B cell (primary cell): ENCODE results near the gene UBAC2. TPM values are rescaled to one million over a fixed set of nuclear protein-coding genes. Genes with fewer than 3 reads are reported as not detected.

ENCODE experiments used
- ATAC-seq: fragments of 200-7000 bp; cut with Tn5 transposase; one replicate; pipeline ENCODE4 v1.10.0; 2021; ENCODE audit warnings: low read depth, mild to moderate bottlenecking, moderate number of reproducible peaks, moderate library complexity
- CTCF ChIA-PET: fragments of 350-600 bp; sonication (Branson Sonifier 250); formaldehyde crosslinking; loops from one replicate; lab custom pipeline; 2021; ENCODE audit warnings: antibody characterized with exemption, inconsistent platforms; lab: Charles Lee
- POLR2A ChIA-PET: fragments of 350-600 bp; sonication (Branson Sonifier 250); formaldehyde crosslinking; loops from one replicate; lab custom pipeline; 2021; ENCODE audit warnings: antibody characterized with exemption; lab: Charles Lee
- DNase-seq: peaks from one replicate; pipeline ENCODE4 v3.0.0; 2013
- H2AFZ ChIP-seq: 2 replicates; pipeline ENCODE4 v1.6.1; 2012; ENCODE audit warnings: mild to moderate bottlenecking, low read depth, low read length; ENCODE audit not compliant: insufficient read depth, poor library complexity, severe bottlenecking
- H3K27ac ChIP-seq, 2 donors: 1 replicate in 1 of 2; 2 replicates in 1 of 2; pipeline ENCODE4 v1.5.1; 2012 to 2013; ENCODE audit warnings: low read length in 2 of 2, mild to moderate bottlenecking in 2 of 2, moderate library complexity in 1 of 2
- H3K27me3 ChIP-seq, 4 experiments: fragments of 200-600 bp in 1 of 4; sonication (generic) in 1 of 4; replicated peaks in 1 of 4; 1 replicate in 2 of 4; 2 replicates in 2 of 4; pipeline versions ENCODE4 v1.6.1 to v1.7.0; 2013 to 2016; ENCODE audit warnings: low read length in 3 of 4, mild to moderate bottlenecking in 2 of 4, mixed read lengths in 1 of 4, moderate library complexity in 1 of 4; ENCODE audit not compliant: insufficient read depth in 4 of 4, control insufficient read depth in 3 of 4; ENCODE audit errors: control extremely low read depth in 1 of 4
- H3K36me3 ChIP-seq, 2 experiments: replicated peaks in 1 of 2; 1 replicate in 1 of 2; 2 replicates in 1 of 2; pipeline versions ENCODE4 v1.6.1 to v1.7.1; 2013; ENCODE audit warnings: low read length in 1 of 2; ENCODE audit not compliant: insufficient read depth in 2 of 2, control insufficient read depth in 1 of 2; ENCODE audit errors: control extremely low read depth in 1 of 2, extremely low read depth in 1 of 2
- H3K4me1 ChIP-seq, 2 donors: fragments of 200-600 bp in 1 of 2; sonication (generic) in 1 of 2; 1 replicate in 1 of 2; 2 replicates in 1 of 2; pipeline versions ENCODE4 v1.5.1 to v1.6.1; 2013 to 2017; ENCODE audit warnings: low read length in 2 of 2; ENCODE audit not compliant: control insufficient read depth in 2 of 2, insufficient read depth in 2 of 2
- H3K4me2 ChIP-seq: replicated peaks from 2 replicates; pipeline ENCODE3; 2012; ENCODE audit warnings: mild to moderate bottlenecking, low read depth, low read length; ENCODE audit not compliant: poor library complexity, severe bottlenecking
- H3K4me3 ChIP-seq, 5 experiments: fragments of 200-600 bp in 1 of 5; sonication (generic) in 1 of 5; 1 replicate in 3 of 5; 2 replicates in 2 of 5; pipeline versions ENCODE4 v1.5.1 to v1.7.0; 2011 to 2016; ENCODE audit warnings: low read length in 4 of 5, mild to moderate bottlenecking in 4 of 5, low read depth in 2 of 5, control low read depth in 1 of 5, moderate library complexity in 1 of 5; ENCODE audit not compliant: insufficient read depth in 1 of 5; ENCODE audit errors: control extremely low read depth in 1 of 5, extremely low read depth in 1 of 5
- H3K79me2 ChIP-seq: fragments of 200-600 bp; sonication (generic); one replicate; pipeline ENCODE4 v1.6.0; 2016; ENCODE audit warnings: low read length; ENCODE audit not compliant: control insufficient read depth, insufficient read depth
- H3K9ac ChIP-seq: fragments of 200-600 bp; sonication (generic); 2 replicates; pipeline ENCODE4 v1.6.1; 2017; ENCODE audit warnings: mild to moderate bottlenecking, low read length, moderate library complexity
- H3K9me3 ChIP-seq, 3 donors: one replicate each; pipeline versions ENCODE4 v1.6.1 to v1.7.1; 2013; ENCODE audit warnings: low read length in 2 of 3; ENCODE audit not compliant: control insufficient read depth in 2 of 3, insufficient read depth in 1 of 3; ENCODE audit errors: control extremely low read depth in 1 of 3
- H4K20me1 ChIP-seq: 2 replicates; pipeline ENCODE4 v1.6.0; 2012; ENCODE audit warnings: mild to moderate bottlenecking, low read length; ENCODE audit not compliant: insufficient read depth, control insufficient read depth, poor library complexity, severe bottlenecking
- H3K27ac Mint-ChIP-seq: one replicate; pipeline ENCODE4 v1.8.0; 2021; ENCODE audit warnings: mixed read lengths
- H3K27me3 Mint-ChIP-seq: one replicate; pipeline ENCODE4 v1.8.0; 2021; ENCODE audit warnings: mixed read lengths
- H3K4me1 Mint-ChIP-seq: one replicate; pipeline ENCODE4 v1.8.0; 2021; ENCODE audit warnings: mixed read lengths
- H3K4me3 Mint-ChIP-seq: one replicate; pipeline ENCODE4 v1.8.0; 2021; ENCODE audit warnings: mixed read lengths
- H3K9me3 Mint-ChIP-seq: one replicate; pipeline ENCODE4 v1.8.0; 2022; ENCODE audit warnings: mixed read lengths; ENCODE audit not compliant: insufficient read depth
- EZH2 ChIP-seq: IDR thresholded peaks from 2 replicates; pipeline ENCODE4 v1.6.1; 2012; ENCODE audit warnings: borderline replicate concordance, low read depth, mild to moderate bottlenecking, moderate library complexity, low read length; ENCODE audit not compliant: insufficient read depth, poor library complexity, severe bottlenecking
- whole genome bisulfite sequencing: methylation state at CpG from one replicate; pipeline ENCODE4 v1.1.5; 2013; ENCODE audit warnings: missing lambda C conversion rate; ENCODE audit not compliant: insufficient coverage; 5-methylcytosine and 5-hydroxymethylcytosine counted together
- intact Hi-C: fragments of 100-400 bp; cut with micrococcal nuclease; formaldehyde crosslinking; loops from one replicate; pipeline ENCODE4 v1.10.0; 2022
- polyA plus RNA-seq: library from polyadenylated mRNA; depleted of rRNA; stranded (reverse); fragments of >200 nt; gene quantifications from 2 replicates; pipeline ENCODE4 v1.2.3, GENCODE V29; 2012
- total RNA-seq, 2 donors: library from RNA; stranded (reverse); fragments of 120-200 nt in 1 of 2; gene quantifications; 1 replicate in 1 of 2; 2 replicates in 1 of 2; pipeline versions ENCODE4 v1.2.3 to v1.2.4, GENCODE V29; 2013 to 2022
- TF ChIP-seq, protein P1 (sequence below): fragments of 200-600 bp; IDR thresholded peaks from one replicate; pipeline ENCODE4 v1.8.0; 2022; ENCODE audit warnings: antibody characterized with exemption, mild to moderate bottlenecking

Gene UBAC2
- total and polyA plus RNA-seq, 2 donors (not counting 1 experiment from before 2014, with no cell fraction given): 56.3 to 60.8 TPM

DNA sequence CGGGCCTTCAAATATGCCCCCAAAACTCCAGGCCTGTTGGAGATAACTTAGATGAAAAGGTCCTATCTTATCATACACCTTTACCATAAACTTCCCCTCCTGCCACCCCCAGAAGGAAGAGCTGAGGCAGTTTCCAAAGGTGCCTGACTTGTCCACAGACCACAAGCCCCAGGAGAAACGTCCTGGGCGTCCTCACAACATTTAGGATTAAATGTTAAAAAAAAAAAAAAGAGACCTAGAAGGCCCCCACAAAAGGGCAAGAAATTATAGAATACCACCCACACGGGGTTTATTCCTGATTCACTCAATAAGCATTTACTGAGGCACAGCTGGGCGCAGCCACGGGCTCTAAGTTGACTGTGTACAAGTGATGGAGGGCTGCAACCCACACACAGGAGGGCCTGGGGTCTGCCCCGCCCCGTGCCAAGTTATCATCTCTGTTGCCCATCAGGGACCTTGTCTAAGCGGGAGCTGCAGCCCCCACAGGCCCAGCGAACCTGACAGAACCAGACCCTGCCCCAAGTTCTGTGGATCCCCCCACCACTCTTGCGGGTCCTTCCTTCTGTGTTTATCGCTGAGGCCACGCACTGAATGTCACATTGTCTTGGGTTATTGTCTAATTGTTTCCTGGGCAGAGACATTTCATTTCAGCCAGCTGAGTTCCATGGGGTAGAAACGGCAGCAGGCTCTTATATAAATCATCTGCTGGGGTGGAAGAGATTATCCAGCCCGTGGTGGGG lies 217.6 kb downstream of the UBAC2 start:
- peaks cover 6% of the 10 kb centered on the region for H3K79me2 ChIP-seq
- peaks cover 60 to 66% of the 10 kb centered on the region in 2 donors for H3K4me1 ChIP-seq
- H3K27ac Mint-ChIP-seq: peak overlapping the region; percentile 67
- intact Hi-C loops: no loop called here
- H3K4me3 ChIP-seq: no peak overlapping the region
- no peaks in the 10 kb centered on the region for H3K9me3 Mint-ChIP-seq
- POLR2A ChIA-PET: no interaction called here
- DNase-seq: no peak
- no peak overlapping the region for H3K27ac ChIP-seq
- peak overlapping the region; percentile 50 for H3K4me2 ChIP-seq
- no peak for TF ChIP-seq EZH2
- TF ChIP-seq, protein P1, sequence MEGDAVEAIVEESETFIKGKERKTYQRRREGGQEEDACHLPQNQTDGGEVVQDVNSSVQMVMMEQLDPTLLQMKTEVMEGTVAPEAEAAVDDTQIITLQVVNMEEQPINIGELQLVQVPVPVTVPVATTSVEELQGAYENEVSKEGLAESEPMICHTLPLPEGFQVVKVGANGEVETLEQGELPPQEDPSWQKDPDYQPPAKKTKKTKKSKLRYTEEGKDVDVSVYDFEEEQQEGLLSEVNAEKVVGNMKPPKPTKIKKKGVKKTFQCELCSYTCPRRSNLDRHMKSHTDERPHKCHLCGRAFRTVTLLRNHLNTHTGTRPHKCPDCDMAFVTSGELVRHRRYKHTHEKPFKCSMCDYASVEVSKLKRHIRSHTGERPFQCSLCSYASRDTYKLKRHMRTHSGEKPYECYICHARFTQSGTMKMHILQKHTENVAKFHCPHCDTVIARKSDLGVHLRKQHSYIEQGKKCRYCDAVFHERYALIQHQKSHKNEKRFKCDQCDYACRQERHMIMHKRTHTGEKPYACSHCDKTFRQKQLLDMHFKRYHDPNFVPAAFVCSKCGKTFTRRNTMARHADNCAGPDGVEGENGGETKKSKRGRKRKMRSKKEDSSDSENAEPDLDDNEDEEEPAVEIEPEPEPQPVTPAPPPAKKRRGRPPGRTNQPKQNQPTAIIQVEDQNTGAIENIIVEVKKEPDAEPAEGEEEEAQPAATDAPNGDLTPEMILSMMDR: no peak
- 76% methylated on average over 9 of the region's 15 CpGs for WGBS
- H3K36me3 ChIP-seq: no peaks in the 10 kb centered on the region
- H4K20me1 ChIP-seq: no peaks in the 10 kb centered on the region
- no peaks in the 10 kb centered on the region for H3K27me3 ChIP-seq
- no peaks in the 10 kb centered on the region for H3K27me3 Mint-ChIP-seq
- ATAC-seq: no peak
- CTCF ChIA-PET: interaction anchor here (1.2 to 4.8 kb wide), 5 partner anchors 18 to 218 kb away, joined by 3 to 53 read pairs (median 8); partner anchors contain the start of gene UBAC2
- no peak overlapping the region for H2AFZ ChIP-seq
- H3K4me1 Mint-ChIP-seq: peaks cover 56% of the 10 kb centered on the region
- no peak overlapping the region for H3K9ac ChIP-seq
- H3K9me3 ChIP-seq: no peaks in the 10 kb centered on the region
- H3K4me3 Mint-ChIP-seq: no peak overlapping the region

DNA sequence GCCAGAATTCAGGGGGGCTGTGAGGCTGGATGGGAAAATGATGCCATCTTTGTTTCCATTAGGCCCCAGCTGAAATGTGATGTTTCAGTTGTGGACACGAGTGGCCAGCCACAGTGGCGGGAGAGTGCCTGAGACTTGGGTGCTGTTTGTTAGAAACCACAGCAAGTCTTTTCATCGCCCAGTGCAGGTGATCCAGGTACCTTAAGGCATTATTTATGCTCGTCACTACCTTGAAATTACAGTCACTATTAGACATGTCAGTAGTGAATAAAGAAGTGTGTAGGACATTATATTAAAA lies 218.1 kb downstream of the UBAC2 start:
- POLR2A ChIA-PET: no interaction called here
- no peak overlapping the region for H3K4me3 Mint-ChIP-seq

More for the DNA sequence above, 218.1 kb downstream of the UBAC2 start:
- no peak overlapping the region for H3K27ac ChIP-seq
- no peak overlapping the region for H3K4me3 ChIP-seq
- peaks cover 60% of the 10 kb centered on the region for H3K4me1 Mint-ChIP-seq
- H3K27me3 ChIP-seq: no peaks in the 10 kb centered on the region
- TF ChIP-seq EZH2: no peak
- TF ChIP-seq, protein P1: no peak
- H3K9me3 Mint-ChIP-seq: no peaks in the 10 kb centered on the region
- 100% methylated on average over 3 of the region's 4 CpGs for WGBS
- no peaks in the 10 kb centered on the region for H3K9me3 ChIP-seq
- H3K4me2 ChIP-seq: no peak overlapping the region
- DNase-seq (no peak), ATAC-seq (no peak)
- H3K27ac Mint-ChIP-seq: no peak overlapping the region
- peaks cover 6% of the 10 kb centered on the region for H3K79me2 ChIP-seq
- no peaks in the 10 kb centered on the region for H3K36me3 ChIP-seq
- no peaks in the 10 kb centered on the region for H4K20me1 ChIP-seq
- CTCF ChIA-PET: interaction anchor here (1.4 to 4.8 kb wide), 5 partner anchors 31 to 242 kb away, joined by 3 to 53 read pairs (median 18); partner anchors contain the start of gene UBAC2
- peaks cover 65 to 71% of the 10 kb centered on the region in 2 donors for H3K4me1 ChIP-seq
- no peak overlapping the region for H3K9ac ChIP-seq
- intact Hi-C loops: no loop called here
- no peaks in the 10 kb centered on the region for H3K27me3 Mint-ChIP-seq
- H2AFZ ChIP-seq: no peak overlapping the region
